Prostate gland (tissue), 2 donors: ENCODE results near the gene REG4.

ENCODE experiments used
- POLR2A ChIP-seq: fragments of 450-650 bp; IDR thresholded peaks from one replicate; pipeline ENCODE4 v1.6.1; 2016; ENCODE audit warnings: antibody characterized with exemption, mild to moderate bottlenecking
- POLR2AphosphoS5 ChIP-seq: sonication (generic); formaldehyde crosslinking; IDR thresholded peaks from one replicate; pipeline ENCODE4 v1.6.1; 2017; ENCODE audit warnings: antibody characterized with exemption
- TF ChIP-seq, protein P1 (sequence below), 4 experiments: fragments of 200-600 bp in 2 of 4; fragments of 450-650 bp in 2 of 4; sonication (generic) in 2 of 4; IDR thresholded peaks; 1 replicate in 3 of 4; 2 replicates in 1 of 4; pipeline ENCODE4 v1.5.1; 2016 to 2019; ENCODE audit warnings: antibody characterized with exemption in 4 of 4, mild to moderate bottlenecking in 2 of 4, moderate library complexity in 2 of 4

DNA sequence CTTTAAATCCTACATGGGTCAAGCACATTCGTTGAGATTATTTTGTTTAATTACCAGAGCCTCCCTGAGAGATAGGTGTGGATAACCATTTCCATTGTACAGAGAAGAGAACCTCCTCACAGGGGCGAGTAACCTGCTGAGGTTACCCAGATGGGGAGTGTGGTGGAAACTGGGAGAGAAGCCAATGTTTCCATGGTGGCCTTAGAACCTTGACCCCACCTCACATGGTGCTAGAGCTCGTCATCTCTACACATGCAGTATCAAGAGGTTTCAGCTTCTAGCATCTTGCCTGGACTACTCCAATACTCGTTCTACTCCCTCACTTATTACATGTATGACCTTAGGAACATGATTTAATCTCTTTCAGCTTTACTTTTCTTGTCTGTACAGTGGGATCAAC is 4.8 kb downstream of the REG4 start:
- TF ChIP-seq, protein P1, sequence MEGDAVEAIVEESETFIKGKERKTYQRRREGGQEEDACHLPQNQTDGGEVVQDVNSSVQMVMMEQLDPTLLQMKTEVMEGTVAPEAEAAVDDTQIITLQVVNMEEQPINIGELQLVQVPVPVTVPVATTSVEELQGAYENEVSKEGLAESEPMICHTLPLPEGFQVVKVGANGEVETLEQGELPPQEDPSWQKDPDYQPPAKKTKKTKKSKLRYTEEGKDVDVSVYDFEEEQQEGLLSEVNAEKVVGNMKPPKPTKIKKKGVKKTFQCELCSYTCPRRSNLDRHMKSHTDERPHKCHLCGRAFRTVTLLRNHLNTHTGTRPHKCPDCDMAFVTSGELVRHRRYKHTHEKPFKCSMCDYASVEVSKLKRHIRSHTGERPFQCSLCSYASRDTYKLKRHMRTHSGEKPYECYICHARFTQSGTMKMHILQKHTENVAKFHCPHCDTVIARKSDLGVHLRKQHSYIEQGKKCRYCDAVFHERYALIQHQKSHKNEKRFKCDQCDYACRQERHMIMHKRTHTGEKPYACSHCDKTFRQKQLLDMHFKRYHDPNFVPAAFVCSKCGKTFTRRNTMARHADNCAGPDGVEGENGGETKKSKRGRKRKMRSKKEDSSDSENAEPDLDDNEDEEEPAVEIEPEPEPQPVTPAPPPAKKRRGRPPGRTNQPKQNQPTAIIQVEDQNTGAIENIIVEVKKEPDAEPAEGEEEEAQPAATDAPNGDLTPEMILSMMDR (IDR thresholded peaks at IDR 0.05) = no peak
- no peak for TF ChIP-seq POLR2A
- TF ChIP-seq POLR2AphosphoS5 = no peak
